HCEC 1CT (cell line): ENCODE measurements around the gene BFAR.
"Not testable (repeated sequence)": the region's sequence is repeated elsewhere in the genome, so short reads cannot be mapped to it uniquely, and the experiment has no call there.

Experiments
- DNase-seq: peaks from one replicate; pipeline ENCODE4 v3.0.0-alpha.2; 2017

The BFAR gene

GRCh38 chr16:14632693-14633569 is at the start of gene BFAR:
TSS of gene BFAR (plus strand) at chr16:14632951. CDS start at chr16:14644347, 11,396 bp downstream.
- peak; percentile 95 for DNase-seq

- no peak for DNase-seq
These were observed 47.5 kb upstream of the BFAR start for GRCh38 chr16:14585287-14585686.

GRCh38 chr16:14586637-14587305 is 46.0 kb upstream of the BFAR start:
- no peak for DNase-seq

- DNase-seq = peak; percentile 18
These were observed 32.6 kb upstream of the BFAR start for GRCh38 chr16:14600164-14600563.

GRCh38 chr16:14602443-14602963 is 30.2 kb upstream of the BFAR start:
- no peak for DNase-seq

- DNase-seq = no peak
These were observed 26.6 kb upstream of the BFAR start for GRCh38 chr16:14606102-14606501.

- DNase-seq = no peak
These were observed 24.6 kb upstream of the BFAR start for GRCh38 chr16:14608111-14608566.

- DNase-seq = no peak
These were observed 24.1 kb upstream of the BFAR start for GRCh38 chr16:14608604-14609003.

GRCh38 chr16:14609716-14610115 is 23.0 kb upstream of the BFAR start:
- no peak for DNase-seq

GRCh38 chr16:14611660-14612059 is 21.1 kb upstream of the BFAR start:
- no peak for DNase-seq

- no peak for DNase-seq
These were observed 18.8 kb upstream of the BFAR start for GRCh38 chr16:14613991-14614390.

GRCh38 chr16:14616280-14616679 is 16.5 kb upstream of the BFAR start:
- DNase-seq = no peak

- DNase-seq = no peak
These were observed 14.2 kb upstream of the BFAR start for GRCh38 chr16:14618566-14618965.

- DNase-seq = no peak
These were observed 5.7 kb upstream of the BFAR start for GRCh38 chr16:14627078-14627477.

- no peak for DNase-seq
These were observed 3.7 kb upstream of the BFAR start for GRCh38 chr16:14628806-14629611.

GRCh38 chr16:14629612-14629918 is 3.2 kb upstream of the BFAR start:
- no peak for DNase-seq

GRCh38 chr16:14629919-14630619 is 2.7 kb upstream of the BFAR start, which contains the start of gene PARN:
TSS of gene PARN (minus strand) at chr16:14630260. CDS start at chr16:14630125, 135 bp downstream.
- peak; percentile 97 for DNase-seq

GRCh38 chr16:14630620-14631330 is 2.0 kb upstream of the BFAR start:
- not testable (repeated sequence) for DNase-seq

GRCh38 chr16:14634389-14634725 is 1.6 kb downstream of the BFAR start:
- no peak for DNase-seq

GRCh38 chr16:14635395-14636165 is 2.8 kb downstream of the BFAR start:
- DNase-seq = no peak
